H1 (cell line): ENCODE results near the gene BLMH. TPM values are rescaled to one million over a fixed set of nuclear protein-coding genes. Genes with fewer than 3 reads are reported as not detected.

ENCODE experiments used
- ASH2L ChIP-seq: fragments of 200-600, 300-600 bp; sonication (generic); IDR thresholded peaks from one replicate; pipeline ENCODE4 v1.7.1; 2017; ENCODE audit warnings: low read length
- BRCA1 ChIP-seq: IDR thresholded peaks from 2 replicates; pipeline ENCODE4 v1.6.1; 2012; ENCODE audit warnings: low read depth, low read length, improper control_type of control experiment
- EZH2 ChIP-seq: fragments of 200-600 bp; sonication (generic); IDR thresholded peaks from 2 replicates; pipeline ENCODE4 v1.7.1; 2012; ENCODE audit warnings: low read depth, mild to moderate bottlenecking, moderate library complexity, low read length, inconsistent platforms; ENCODE audit not compliant: severe bottlenecking
- KDM1A ChIP-seq: fragments of 200-600, 300-600 bp; sonication (generic); IDR thresholded peaks from 2 replicates; pipeline ENCODE4 v1.7.1; 2016; ENCODE audit warnings: mild to moderate bottlenecking, low read length, borderline replicate concordance
- KDM4A ChIP-seq: IDR thresholded peaks from one replicate; pipeline ENCODE4 v1.7.1; 2012; ENCODE audit warnings: low read depth, mild to moderate bottlenecking, moderate library complexity, low read length, inconsistent platforms; ENCODE audit not compliant: severe bottlenecking
- PHF8 ChIP-seq: fragments of 200-600 bp; sonication (generic); conservative IDR thresholded peaks from 2 replicates; pipeline ENCODE4 v1.7.1; 2012; ENCODE audit warnings: low read depth, mild to moderate bottlenecking, inconsistent platforms, low read length, moderate library complexity
- RNF2 ChIP-seq: fragments of 200-900, 300-1000 bp; sonication (generic); IDR thresholded peaks from 2 replicates; pipeline ENCODE4 v1.7.1; 2016; ENCODE audit warnings: borderline replicate concordance, low read depth, mild to moderate bottlenecking, antibody characterized with exemption, low read length; ENCODE audit not compliant: poor library complexity, severe bottlenecking; ENCODE audit errors: missing control alignments
- SP4 ChIP-seq: IDR thresholded peaks from 2 replicates; pipeline ENCODE4 v1.6.1; 2012; ENCODE audit warnings: low read length, inconsistent platforms
- SRF ChIP-seq: IDR thresholded peaks from 2 replicates; pipeline ENCODE4 v1.6.1; 2011; ENCODE audit warnings: mild to moderate bottlenecking, low read depth, low read length, moderate library complexity
- TAF1 ChIP-seq: IDR thresholded peaks from 2 replicates; pipeline ENCODE4 v1.6.1; 2011; ENCODE audit warnings: mild to moderate bottlenecking, low read depth, low read length
- TAF7 ChIP-seq: optimal IDR thresholded peaks from 2 replicates; pipeline ENCODE3; 2011; ENCODE audit warnings: low read depth, mild to moderate bottlenecking, inconsistent platforms, low read length, moderate library complexity, borderline replicate concordance
- ZNF274 ChIP-seq: IDR thresholded peaks from 2 replicates; pipeline ENCODE4 v1.7.0; 2012; ENCODE audit warnings: low read length, borderline replicate concordance; ENCODE audit errors: extremely low read depth
- polyA plus RNA-seq, 7 experiments: library from polyadenylated mRNA; depleted of rRNA in 3 of 7; stranded (reverse) in 5 of 7; unstranded in 2 of 7; fragments of >200 nt in 5 of 7; fragments of 200-250 nt in 2 of 7; gene quantifications; 1 replicate in 5 of 7; 2 replicates in 1 of 7; 4 replicates in 1 of 7; pipeline versions ENCODE4 v1.2.1 to v1.2.3, GENCODE V29; 2011 to 2013; ENCODE audit warnings: missing spikeins in 2 of 7, mixed read lengths in 2 of 7
- total RNA-seq: library from RNA; stranded (reverse); fragmentation: NEBNext Ultra II Directional; extraction: Animal tissue kit (Norgen Biotek cat#: 25700); gene quantifications from 2 replicates; pipeline ENCODE4 v1.2.1, GENCODE V29; 2021
- TF ChIP-seq, protein P1 (sequence below), 3 experiments: IDR thresholded peaks; 1 replicate in 2 of 3; 2 replicates in 1 of 3; pipeline versions ENCODE4 v1.5.1 to v1.6.1; 2011; ENCODE audit warnings: low read length in 3 of 3, mild to moderate bottlenecking in 3 of 3, inconsistent platforms in 2 of 3, low read depth in 1 of 3, moderate library complexity in 1 of 3; ENCODE audit not compliant: insufficient read depth in 1 of 3; ENCODE audit errors: control extremely low read depth in 1 of 3
- TF ChIP-seq, protein P2 (sequence below): IDR thresholded peaks from 2 replicates; pipeline ENCODE4 v1.6.1; 2012; ENCODE audit warnings: inconsistent platforms
- TF ChIP-seq, protein P3 (sequence below): IDR thresholded peaks from 2 replicates; pipeline ENCODE4 v1.6.1; 2012; ENCODE audit warnings: inconsistent platforms

Gene BLMH
- total and polyA plus RNA-seq, 2 of the 8 experiments (the other 6 are each of a cell fraction or from before 2014, with no cell fraction given): 18.2 to 74.3 TPM

DNA sequence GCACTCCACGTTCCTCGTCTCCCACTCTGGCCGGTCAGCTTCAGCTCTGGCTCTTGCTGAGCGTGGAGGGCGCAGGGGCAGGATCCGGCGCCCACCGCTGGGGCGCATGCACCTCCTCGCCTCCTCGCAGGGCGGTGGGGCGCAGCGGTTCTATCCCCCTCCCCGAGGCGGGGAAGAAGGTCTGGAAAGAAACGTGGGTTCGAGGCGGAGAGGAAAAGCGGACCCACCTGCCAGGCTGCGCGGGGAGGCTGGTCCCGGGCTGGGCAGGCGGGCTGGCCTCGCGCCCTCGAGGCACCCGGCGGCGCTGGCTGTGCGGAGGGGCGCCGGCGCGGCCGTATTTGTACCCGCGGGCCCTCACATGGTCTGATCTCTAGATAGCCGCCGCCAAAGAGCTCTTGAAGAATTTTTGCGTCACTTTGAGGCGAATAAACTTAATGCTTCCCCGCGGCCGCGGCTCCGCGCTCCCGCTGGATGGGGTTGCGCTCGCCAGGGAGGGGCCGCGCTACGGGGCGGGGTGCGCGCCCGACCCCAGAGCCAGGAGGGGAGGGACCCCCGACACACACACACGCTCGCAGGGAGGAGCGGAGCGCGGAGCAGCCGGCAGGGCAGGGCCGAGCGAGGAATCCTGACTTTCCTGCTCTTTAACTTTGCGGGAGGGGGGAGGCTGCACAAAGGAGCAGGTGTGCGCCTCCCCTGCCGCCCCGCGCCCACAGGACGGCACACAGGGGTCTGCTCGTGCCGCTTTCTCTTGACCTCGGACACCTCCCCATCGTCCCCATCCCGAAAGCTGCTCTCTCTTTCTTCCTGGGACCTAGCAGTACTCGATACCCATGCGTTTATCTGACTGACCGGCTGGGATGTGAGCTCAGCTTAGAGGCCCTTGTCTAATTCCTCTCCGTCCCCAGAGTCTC lies 56.1 kb downstream of the BLMH start, which contains the start of gene SLC6A4 (continued):
- TF ChIP-seq, protein P1, sequence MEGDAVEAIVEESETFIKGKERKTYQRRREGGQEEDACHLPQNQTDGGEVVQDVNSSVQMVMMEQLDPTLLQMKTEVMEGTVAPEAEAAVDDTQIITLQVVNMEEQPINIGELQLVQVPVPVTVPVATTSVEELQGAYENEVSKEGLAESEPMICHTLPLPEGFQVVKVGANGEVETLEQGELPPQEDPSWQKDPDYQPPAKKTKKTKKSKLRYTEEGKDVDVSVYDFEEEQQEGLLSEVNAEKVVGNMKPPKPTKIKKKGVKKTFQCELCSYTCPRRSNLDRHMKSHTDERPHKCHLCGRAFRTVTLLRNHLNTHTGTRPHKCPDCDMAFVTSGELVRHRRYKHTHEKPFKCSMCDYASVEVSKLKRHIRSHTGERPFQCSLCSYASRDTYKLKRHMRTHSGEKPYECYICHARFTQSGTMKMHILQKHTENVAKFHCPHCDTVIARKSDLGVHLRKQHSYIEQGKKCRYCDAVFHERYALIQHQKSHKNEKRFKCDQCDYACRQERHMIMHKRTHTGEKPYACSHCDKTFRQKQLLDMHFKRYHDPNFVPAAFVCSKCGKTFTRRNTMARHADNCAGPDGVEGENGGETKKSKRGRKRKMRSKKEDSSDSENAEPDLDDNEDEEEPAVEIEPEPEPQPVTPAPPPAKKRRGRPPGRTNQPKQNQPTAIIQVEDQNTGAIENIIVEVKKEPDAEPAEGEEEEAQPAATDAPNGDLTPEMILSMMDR (IDR thresholded peaks at IDR 0.05; ENCODE audit: control extremely low read depth in 1 of 3, insufficient read depth in 1 of 3, low read depth in 1 of 3, low read length in 3 of 3): no peak
- TF ChIP-seq TAF1: no peak
- TF ChIP-seq PHF8: 0 out of 2 replicates have a peak, but pooled peaks have one; percentile 13
- TF ChIP-seq SP4: no peak
- TF ChIP-seq TAF7: no peak
- TF ChIP-seq EZH2: peak; percentile 80
- no peak for TF ChIP-seq ZNF274
- TF ChIP-seq, protein P2, sequence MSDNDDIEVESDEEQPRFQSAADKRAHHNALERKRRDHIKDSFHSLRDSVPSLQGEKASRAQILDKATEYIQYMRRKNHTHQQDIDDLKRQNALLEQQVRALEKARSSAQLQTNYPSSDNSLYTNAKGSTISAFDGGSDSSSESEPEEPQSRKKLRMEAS: peak; percentile 94
- TF ChIP-seq ASH2L: peak; percentile 77
- TF ChIP-seq KDM4A: peak; percentile 96
- TF ChIP-seq SRF: no peak
- no peak for TF ChIP-seq KDM1A
- TF ChIP-seq, protein P3, sequence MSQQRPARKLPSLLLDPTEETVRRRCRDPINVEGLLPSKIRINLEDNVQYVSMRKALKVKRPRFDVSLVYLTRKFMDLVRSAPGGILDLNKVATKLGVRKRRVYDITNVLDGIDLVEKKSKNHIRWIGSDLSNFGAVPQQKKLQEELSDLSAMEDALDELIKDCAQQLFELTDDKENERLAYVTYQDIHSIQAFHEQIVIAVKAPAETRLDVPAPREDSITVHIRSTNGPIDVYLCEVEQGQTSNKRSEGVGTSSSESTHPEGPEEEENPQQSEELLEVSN: peak; percentile 96
- peak; percentile 81 for TF ChIP-seq RNF2
- no peak for TF ChIP-seq BRCA1
